NCI-H1092 treated with DMSO at 0.1 percent for 48 hours (cell line): ENCODE data around the gene EPS8L3.
"Not testable (repeated sequence)": the region's sequence is repeated elsewhere in the genome, so short reads cannot be mapped to it uniquely, and the experiment has no call there.

Experiments
- DNase-seq: peaks from one replicate; lab custom pipeline; 2025; lab: John Stamatoyannopoulos, UW

Gene EPS8L3, protein sequence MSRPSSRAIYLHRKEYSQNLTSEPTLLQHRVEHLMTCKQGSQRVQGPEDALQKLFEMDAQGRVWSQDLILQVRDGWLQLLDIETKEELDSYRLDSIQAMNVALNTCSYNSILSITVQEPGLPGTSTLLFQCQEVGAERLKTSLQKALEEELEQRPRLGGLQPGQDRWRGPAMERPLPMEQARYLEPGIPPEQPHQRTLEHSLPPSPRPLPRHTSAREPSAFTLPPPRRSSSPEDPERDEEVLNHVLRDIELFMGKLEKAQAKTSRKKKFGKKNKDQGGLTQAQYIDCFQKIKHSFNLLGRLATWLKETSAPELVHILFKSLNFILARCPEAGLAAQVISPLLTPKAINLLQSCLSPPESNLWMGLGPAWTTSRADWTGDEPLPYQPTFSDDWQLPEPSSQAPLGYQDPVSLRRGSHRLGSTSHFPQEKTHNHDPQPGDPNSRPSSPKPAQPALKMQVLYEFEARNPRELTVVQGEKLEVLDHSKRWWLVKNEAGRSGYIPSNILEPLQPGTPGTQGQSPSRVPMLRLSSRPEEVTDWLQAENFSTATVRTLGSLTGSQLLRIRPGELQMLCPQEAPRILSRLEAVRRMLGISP

DNA sequence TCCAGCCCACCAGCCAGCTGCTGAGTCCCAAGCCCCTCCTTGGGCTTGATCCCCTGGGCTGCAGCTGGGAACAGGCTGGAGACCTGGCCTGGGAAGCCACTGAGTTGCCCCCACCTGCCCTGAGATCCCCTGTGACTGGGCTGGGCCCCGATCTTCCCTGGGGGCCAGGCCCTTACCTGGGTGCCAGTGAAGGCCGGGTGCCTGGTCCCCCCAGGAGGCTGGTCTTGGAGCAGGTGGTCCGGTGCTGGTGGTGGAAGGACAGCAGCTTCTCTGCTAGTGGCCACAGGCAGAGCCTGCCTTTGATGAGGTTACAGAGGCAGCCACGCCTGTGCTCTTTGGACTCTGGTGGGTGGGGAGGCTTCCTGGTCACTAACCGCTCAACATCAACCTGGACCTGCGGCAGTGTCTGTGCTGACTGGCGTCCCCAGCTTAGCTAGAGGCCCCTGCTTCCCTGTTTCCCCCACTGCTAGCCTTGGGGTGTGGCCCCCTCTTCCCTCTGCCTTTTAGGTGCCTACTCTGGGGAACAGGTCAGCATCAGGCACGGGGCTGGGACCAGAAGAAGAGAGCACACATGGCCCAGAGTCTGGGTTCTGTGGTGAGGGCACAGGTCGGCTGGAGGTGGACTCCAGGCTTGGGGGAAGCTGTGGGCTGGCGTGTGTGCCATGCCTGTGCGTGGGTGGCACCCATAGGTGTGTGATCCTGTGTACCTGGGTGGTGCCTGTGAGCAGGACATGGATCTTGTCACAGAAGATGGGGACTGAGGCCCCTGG lies at the start of gene EPS8L3:
Gene EPS8L3, minus strand, starts transcription at position 278 of the 770 bp plus-strand sequence. CDS start 2,174 bp downstream, outside the sequence.
- DNase-seq, result no peak

DNA sequence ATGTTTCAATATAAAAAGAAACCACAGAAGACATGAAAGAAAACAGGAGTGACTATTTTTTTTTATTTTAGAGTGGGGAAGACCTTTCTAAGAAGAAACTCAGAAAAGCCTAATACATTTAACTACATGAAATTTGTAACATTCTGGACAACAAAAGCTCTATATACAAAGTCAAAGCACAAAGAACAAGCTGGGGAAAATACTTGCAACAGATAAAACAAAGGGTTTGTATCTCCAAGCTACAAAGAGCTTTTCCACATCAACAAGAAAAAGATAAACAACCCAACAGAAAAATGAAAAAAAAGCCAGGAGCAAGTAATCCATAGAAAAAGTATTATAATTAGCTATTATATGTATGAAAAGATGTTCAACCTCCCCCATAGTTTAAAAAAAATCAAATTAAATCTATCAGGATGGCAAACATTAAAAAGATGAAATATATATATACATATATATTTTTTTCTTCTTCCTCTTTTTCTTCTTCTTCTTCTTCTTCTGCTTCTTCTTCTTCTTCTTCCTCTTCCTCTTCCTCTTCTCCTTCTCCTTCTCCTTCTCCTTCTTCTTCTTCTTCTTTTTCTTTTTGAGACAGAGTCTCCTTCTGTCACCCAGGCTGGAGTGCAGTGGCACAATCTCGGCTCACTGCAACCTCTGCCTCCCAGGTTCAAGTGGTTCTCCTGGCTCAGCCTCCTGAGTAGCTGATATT lies 49.1 kb upstream of the EPS8L3 start:
- no peak for DNase-seq

DNA sequence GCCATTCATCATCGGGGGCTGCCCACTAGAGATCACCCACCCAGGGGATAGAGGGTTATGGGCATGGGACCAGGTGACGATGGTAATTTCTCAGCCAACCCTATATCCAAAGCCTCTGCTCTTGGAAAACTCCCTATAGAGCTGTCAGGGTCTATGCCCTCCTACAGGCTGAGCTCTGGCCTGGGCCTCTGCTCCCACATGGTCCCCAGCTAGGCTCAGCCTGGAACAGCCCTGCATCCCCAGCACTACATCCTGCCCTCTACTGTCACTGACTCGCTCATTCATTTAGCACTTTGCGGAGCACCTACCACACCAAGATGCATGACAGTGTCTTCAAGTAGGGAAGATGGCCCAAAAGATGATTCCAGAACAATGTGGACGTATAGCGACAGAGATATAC lies 45.0 kb upstream of the EPS8L3 start:
- no peak for DNase-seq

DNA sequence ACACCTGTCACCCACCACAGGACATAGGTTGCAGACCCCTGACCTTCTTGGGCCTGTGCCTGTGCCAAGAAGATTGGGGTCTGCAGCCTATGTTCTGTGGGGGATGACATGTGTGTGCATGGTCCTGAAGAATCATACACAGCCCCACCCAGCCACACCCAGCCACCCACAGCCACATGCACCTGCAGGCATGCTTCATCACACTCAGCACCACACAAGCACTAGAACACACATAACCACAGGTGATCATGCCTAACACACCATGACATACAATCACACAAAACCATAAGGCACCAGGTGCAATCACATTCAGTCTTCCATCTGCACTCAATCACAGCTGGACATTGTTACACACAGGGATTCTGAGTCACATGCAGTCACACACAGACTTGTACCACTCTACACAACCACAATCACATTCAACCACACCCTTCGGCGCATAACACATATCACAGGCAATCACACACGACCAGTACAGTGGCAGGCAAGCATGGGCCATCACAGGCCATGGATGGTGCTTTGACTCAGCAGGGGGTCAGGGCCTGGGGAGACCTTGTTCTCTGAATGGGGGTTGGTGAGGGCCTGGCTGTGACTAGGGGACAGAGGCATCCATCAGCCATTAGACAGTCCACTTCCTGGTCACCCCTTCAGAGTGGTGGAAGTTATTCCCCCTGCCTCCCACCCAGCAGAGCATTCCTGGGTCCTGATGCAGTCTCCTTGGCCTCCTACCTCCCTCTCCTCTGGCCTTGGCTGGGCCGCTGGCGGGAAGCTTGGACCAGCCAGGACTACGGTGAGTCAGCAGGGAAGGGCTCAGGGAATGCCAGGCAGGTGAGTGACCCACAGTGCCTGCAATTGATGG lies 44.3 kb upstream of the EPS8L3 start:
- DNase-seq, result no peak

DNA sequence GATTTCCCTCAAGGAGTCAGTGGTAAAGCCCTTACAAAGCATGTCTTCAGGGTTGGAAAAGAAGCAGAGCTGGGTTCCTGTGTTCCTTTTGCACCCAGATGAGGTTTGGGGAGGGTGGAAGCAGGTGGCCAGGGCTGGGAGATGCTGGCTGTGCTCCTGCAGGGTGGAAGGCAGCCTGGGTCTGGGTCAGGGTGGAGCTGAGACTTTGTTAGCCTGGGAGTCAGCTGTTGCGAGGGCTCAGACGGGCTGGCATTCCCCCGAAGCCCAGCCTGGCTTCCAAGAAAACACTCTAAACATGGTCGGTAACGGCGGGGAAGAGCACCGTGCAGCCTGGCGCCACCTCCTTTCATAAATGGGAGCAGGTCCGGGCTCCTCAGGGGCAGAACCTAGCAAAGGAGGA lies 43.7 kb upstream of the EPS8L3 start:
- DNase-seq, result no peak

DNA sequence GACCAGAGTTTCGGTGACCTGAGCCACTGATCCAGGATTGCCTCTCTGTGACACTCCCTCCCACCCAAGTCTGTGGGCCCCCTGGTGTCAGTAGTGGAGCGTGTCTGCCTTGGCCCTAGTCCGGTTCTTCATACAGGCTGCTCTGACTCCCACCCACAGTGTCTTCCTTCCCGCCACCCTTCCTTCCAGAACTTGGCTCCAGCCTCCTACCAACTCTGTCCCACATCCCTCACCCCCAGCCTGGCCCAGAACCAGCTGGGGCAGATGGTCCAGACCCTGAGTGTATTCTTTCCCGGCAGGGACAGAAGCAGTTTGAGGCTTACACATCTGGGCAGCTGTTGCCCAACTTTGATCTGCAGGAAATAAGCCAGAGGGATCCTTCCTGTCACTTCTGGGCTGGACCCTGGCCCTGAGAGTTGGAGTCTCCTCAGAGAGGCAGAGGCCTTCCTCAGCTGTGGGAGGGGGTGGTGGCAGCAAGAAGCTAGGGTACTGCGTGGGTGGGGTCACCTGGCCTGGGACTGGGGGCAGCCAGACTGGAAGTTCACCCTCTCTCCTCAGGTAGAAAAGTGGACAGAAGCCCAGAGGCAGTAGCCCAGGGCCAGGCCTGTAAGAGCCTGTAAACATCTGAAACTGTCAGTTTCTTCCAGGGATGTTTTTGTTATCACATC lies 43.1 kb upstream of the EPS8L3 start:
- DNase-seq, result no peak

DNA sequence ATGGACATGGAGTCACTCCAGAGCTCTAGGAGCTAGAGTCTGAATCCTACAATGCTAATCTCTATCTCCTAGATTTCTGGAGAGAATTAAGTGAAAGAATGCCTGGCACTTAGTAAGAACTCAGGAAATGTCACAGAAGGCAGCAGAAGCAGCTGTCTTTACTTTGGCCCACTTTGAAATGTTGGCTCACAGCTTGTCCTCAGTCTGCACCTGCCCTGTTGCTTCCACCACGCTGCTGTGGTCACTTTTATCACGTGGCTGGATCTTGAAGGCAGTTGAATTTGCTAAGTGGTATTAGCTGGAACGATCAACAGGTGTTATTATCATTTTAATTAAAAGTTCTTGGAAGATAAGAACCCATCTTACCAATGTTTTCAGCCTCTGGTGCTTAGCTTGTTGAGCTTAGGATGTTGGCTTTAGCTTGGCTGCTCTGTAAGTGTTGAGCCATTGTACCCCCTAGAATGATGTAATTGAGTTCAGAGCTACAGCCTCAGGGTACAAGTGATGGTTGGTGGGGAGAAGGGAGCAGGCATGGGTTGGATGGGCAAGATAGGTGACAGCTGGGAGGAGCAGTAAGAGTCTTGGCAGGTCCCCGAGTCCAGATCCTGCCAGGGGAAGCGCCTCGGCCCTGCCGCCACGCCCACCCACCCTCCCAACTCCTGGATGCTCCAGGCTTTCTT lies 41.9 kb upstream of the EPS8L3 start:
- peak; percentile 9 for DNase-seq

DNA sequence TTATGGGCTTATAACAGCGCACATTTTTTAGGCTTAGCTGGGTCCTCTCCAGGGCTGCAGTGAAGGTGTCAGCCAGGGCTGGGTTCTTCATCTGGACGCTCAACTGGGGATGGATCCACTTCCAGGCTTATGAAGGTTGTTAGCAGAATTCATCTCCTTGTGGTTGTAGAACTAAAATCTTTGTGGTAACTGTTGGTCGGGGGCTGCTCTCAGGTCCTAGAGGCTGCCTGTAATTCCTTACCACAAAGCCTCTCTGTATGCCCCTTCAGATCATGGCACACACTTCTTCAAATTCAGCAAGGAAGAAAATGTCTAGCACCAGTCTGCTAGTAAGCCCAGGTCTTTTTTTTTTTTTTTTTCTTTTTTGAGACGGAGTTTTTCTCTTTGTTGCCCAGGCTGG lies 40.9 kb upstream of the EPS8L3 start:
- DNase-seq, result no peak

DNA sequence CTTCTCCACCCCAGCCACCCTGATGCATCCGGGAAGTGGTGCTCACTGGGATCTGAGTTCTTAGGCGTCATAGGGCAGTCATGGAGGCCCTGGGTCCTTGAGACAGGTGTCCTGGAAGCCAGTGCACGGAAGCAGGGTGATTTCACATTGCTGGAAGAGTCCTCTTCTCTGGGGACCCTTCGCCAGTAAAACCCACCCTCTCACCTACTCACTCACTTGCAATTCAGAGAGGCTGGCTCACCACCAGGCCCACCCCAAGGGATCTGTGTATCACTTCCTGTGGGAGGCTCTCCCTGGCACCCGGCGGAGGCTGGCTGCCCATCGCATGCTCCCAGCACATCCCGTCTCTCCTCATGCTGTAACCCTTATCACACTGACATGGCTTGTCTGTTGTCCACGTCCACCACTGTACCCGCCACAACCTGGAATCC lies 40.2 kb upstream of the EPS8L3 start:
- no peak for DNase-seq

DNA sequence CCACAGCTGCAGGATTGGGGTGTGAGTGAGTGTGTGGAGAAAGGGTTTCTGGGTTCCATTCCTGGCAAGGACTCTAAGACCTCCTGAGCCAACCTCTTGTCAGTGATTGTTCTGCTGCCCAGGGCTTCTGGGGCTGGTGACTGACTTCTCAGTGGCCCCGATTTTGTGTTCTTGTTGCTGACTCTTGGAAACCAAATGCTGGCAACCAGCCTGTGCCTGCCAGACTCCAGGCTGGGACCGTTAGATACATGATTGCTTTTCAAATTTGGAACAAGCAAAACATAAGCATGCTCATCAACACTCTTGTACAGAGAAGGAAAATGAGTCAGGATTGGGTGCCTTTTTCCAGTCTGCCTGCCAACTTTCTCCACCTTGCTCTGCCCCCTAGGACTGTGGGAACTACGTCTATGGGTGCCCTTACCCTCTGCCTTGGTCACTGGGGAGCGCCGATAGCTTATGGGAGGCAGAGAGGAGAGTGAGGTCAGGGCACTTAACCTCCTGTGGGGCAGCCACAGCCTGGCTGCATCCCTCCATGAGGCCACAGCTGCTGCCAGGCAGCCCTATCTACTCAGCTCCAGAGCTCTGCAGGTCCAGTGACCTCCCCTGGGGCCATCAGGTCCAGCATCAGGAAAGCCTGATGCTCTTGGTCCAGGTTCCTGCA lies 39.3 kb upstream of the EPS8L3 start:
- no peak for DNase-seq

DNA sequence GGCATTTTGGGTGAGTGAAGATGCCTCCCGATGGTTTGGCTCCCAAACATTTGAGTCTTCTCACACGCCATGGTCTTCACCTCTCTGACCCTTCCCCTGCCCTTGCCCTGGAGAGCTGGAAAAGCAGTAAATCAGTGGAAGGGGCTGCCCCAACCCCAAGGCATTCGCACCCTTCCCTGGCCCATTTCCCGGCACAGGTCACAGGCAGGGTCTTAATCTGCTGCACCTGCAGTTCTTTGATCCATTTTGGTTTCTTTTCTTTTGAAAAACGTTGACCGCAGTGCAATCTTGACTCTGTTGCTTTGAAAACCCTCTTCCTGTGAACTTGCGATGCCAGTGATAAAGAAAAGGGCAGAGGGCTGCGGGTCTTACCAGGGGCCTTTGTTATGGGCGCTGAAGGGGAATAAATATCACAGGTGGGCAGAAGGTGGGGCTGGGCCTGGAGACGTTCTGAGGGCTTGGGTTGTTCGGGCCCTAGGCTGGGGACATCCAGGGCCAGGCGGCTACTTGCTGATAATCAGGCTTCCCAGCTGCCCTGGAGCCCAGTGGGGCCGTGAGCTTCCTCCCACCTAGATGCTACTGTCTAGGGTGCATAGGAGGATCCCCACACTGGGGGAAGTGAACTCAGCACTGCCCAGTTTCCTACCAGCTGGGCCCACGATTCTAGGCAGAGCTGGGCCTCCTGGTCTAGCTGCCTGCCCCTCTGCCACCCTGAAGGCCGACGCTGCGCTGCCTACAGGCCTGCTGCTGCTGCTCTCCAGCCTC lies 38.6 kb upstream of the EPS8L3 start:
- DNase-seq, result no peak

DNA sequence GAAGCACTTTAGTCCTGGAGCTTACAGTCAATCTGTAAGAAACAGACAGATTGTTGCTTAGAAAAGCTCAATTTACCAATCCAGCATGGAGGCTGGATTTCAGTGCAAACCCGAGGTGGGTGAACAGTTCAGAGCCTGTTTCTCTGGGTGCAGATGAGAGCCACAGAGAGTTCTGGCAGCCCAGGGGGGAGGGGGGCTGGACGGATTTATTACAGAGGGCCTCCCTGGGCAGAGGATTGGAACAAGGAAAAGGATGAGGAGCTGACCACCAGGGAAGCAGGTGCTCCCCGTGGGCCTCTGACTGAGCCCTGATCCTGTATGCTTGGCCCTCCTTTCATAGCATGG lies 38.0 kb upstream of the EPS8L3 start:
- no peak for DNase-seq

DNA sequence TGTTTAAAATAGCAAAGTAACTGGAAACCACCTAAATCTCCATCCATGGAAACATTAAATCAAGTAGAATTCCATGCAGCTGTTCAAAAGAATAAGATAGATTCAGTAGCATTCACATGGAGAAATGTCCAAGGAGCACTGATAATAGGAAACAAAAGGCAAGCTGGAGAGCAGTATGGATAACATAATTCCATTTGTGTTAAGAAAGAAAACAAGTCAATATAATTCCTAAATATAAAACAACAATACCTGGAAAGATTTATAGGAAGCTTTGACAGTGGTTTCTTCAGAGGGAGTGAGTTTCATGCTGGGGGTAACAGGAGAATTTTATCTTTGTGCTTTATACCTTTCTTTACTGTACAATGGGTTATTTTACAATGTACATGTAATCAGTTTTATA lies 36.6 kb upstream of the EPS8L3 start:
- DNase-seq, result no peak

DNA sequence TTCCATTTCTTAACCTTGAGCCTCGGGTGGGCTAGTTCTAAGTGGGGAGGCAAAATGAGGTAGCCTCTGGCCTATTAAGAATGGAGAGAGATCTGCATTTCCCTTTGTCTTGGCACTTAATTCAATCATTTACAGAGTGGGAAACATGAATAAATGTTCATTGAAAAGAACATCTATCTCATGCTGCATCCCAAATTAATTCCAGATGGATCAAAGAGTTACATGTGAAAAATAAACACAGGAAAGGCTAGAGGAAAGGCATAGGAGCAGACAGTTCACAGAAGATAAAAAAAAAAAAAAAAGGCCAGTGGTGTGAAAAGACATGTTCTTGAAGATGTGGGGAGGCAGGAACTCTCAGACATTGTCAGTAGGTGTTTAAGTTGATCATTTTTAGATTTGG lies 35.7 kb upstream of the EPS8L3 start:
- DNase-seq, result no peak

DNA sequence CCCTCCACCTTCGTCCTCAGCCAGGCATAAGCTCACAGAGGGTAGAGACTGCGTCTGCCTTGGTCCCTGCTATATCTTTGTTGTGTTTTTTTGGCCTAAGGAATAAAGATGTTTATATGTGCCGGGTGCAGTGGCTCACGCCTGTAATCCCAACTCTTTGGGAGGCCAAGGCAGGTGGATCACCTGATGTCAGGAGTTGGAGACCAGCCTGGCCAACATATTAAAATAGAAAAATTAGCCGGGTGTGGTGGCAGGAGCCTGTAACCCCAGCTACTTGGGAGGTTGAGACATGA lies 33.5 kb upstream of the EPS8L3 start:
- not testable (repeated sequence) for DNase-seq

DNA sequence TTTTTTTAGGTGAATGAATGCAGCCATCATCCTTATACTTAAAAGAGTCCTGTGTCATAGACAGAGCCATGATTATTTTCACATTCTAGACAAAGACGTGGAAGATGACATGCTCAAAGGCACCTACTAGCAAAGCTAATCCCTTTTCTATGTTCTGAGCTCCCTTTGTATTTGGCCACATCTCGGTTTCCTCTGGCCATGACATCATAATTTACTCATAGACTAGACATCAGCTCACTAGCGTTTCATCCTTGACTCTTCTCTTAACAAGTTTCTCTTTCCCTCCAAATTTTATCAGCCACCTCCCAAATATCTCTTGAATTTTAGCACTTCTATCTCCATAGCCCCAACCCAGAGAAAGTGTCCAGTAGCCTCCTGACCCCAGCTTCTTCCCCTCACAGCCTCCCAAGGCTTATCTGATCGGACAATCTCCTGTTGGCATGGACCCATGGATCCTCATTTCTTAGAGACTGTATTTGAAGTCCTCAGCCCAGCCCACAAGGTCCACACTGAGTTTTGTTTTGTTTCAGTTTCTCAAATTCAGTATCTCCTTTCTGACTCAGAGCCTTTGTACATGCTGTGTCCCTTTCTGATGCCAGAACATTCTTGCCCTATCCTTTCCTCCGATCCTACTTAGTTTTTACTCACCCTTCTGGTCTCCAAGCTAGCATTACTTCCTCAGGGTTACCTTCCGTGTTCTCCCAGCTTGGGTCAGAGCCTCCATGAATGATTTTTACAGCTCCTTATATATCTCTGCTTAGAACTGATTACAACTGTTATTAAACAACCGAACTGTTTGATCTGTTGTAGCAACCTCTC lies 33.0 kb upstream of the EPS8L3 start:
- DNase-seq, result no peak

DNA sequence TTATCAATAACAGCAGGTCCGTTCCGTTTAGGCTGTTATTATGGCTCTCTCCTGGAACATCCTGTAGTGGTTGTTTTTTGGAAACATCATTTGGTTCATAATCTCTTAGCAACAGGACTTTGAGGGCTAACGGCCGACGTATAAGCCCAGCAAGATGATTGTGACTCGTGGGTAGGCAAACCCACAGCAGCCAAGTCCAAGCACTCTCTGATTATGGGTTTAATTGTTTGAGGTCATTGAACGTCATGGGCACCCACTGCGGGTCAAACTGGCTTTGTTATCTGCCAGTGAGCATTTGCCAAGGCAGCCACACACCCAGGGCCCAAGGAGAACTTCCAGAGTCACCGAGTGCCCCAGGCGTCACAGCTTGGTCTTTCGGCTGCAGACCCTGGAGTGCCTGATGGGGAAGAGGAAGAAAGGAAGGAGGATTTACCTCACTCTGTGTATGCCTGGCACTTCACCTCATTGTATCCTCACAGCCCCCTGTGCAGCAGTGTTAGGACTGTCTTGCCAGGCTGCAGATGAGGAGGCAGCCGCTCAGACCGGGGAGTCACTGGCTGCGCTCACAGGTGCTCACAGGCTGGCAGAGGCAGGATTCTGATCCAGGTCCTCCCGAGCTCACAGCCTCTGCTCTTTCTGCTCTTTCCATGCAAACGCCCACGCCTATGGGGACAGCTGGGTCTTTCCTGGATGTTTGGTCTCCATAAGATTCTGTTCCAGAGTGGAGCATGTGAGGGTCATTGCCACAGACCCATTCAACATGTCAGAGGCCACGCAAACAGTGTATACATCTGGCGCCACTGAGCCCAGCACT lies 30.8 kb upstream of the EPS8L3 start:
- DNase-seq, result peak; percentile 24
